ENCODE measurements around the gene FBXL15.

GRCh38 chr10:102394801-102395399, 25.7 kb upstream of the FBXL15 start:
- TF ChIP-seq POLR2A (IDR thresholded peaks at IDR 0.05): peak in 1 of 2 donors; percentile 2
- TF ChIP-seq, protein P1, sequence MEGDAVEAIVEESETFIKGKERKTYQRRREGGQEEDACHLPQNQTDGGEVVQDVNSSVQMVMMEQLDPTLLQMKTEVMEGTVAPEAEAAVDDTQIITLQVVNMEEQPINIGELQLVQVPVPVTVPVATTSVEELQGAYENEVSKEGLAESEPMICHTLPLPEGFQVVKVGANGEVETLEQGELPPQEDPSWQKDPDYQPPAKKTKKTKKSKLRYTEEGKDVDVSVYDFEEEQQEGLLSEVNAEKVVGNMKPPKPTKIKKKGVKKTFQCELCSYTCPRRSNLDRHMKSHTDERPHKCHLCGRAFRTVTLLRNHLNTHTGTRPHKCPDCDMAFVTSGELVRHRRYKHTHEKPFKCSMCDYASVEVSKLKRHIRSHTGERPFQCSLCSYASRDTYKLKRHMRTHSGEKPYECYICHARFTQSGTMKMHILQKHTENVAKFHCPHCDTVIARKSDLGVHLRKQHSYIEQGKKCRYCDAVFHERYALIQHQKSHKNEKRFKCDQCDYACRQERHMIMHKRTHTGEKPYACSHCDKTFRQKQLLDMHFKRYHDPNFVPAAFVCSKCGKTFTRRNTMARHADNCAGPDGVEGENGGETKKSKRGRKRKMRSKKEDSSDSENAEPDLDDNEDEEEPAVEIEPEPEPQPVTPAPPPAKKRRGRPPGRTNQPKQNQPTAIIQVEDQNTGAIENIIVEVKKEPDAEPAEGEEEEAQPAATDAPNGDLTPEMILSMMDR (IDR thresholded peaks at IDR 0.05): no peak

Data from Peyer's patch (tissue), 4 donors.